SK-N-SH (cell line): ENCODE results near the gene EIF4E1B. TPM values are rescaled to one million over a fixed set of nuclear protein-coding genes. Genes with fewer than 3 reads are reported as not detected.

ENCODE experiments used
- CTCF ChIA-PET: fragments of 300-600, 350-600 bp; formaldehyde crosslinking; extraction: SDS; loops from one replicate; lab custom pipeline; 2021; lab: Yijun Ruan, JAX
- POLR2A ChIA-PET: fragments of 350-600 bp; sonication (Branson Sonifier 250); formaldehyde crosslinking; extraction: SDS; loops from one replicate; lab custom pipeline; 2020; ENCODE audit warnings: antibody characterized with exemption, inconsistent platforms; lab: Yijun Ruan, JAX
- DNase-seq: peaks from one replicate; pipeline ENCODE4 v3.0.0; 2012
- H2AFZ ChIP-seq: fragments of 200-600 bp; sonication (generic); 2 replicates; pipeline ENCODE4 v1.8.1; 2016; ENCODE audit warnings: antibody characterized with exemption, mild to moderate bottlenecking, low read depth
- H3F3A ChIP-seq: fragments of 200-600 bp; sonication (generic); replicated peaks from 2 replicates; pipeline ENCODE3; 2016; ENCODE audit warnings: antibody characterized with exemption, mild to moderate bottlenecking; ENCODE audit not compliant: insufficient read depth
- H3K27ac ChIP-seq, 2 experiments: fragments of 200-500 bp in 1 of 2; fragments of 200-600 bp in 1 of 2; sonication (Bioruptor generic) in 1 of 2; sonication (generic), shearing (Covaris generic) in 1 of 2; 2 replicates each; pipeline versions ENCODE4 v1.5.1 to v1.6.1; 2014 to 2016; ENCODE audit warnings: low read depth in 2 of 2, inconsistent platforms in 1 of 2, low read length in 1 of 2, mild to moderate bottlenecking in 1 of 2, mixed read lengths in 1 of 2
- H3K27me3 ChIP-seq: fragments of 200-600 bp; sonication (generic), shearing (Covaris generic); 2 replicates; pipeline ENCODE4 v1.6.1; 2016; ENCODE audit warnings: mixed run types; ENCODE audit not compliant: insufficient read depth
- H3K36me3 ChIP-seq, 2 experiments: fragments of 200-500 bp in 1 of 2; fragments of 200-600 bp in 1 of 2; sonication (Bioruptor generic) in 1 of 2; sonication (generic) in 1 of 2; replicated peaks in 1 of 2; 2 replicates each; pipeline versions ENCODE3 to v1.5.1; 2014 to 2016; ENCODE audit warnings: low read length in 1 of 2, mild to moderate bottlenecking in 1 of 2; ENCODE audit not compliant: insufficient read depth in 2 of 2, control insufficient read depth in 1 of 2
- H3K4me1 ChIP-seq, 2 experiments: fragments of 200-500 bp in 1 of 2; fragments of 200-600 bp in 1 of 2; sonication (Bioruptor generic) in 1 of 2; sonication (generic), shearing (Covaris generic) in 1 of 2; 2 replicates each; pipeline versions ENCODE4 v1.5.1 to v1.6.1; 2014 to 2016; ENCODE audit warnings: low read depth in 1 of 2, low read length in 1 of 2, mixed run types in 1 of 2; ENCODE audit not compliant: insufficient read depth in 2 of 2, control insufficient read depth in 1 of 2
- H3K4me2 ChIP-seq: fragments of 200-600 bp; sonication (generic), shearing (Covaris generic); 2 replicates; pipeline ENCODE4 v1.6.1; 2017; ENCODE audit warnings: mixed run types
- H3K4me3 ChIP-seq, 2 experiments: fragments of 200-500 bp in 1 of 2; fragments of 200-600 bp in 1 of 2; sonication (Bioruptor generic) in 1 of 2; sonication (generic), shearing (Covaris generic) in 1 of 2; 2 replicates each; pipeline versions ENCODE4 v1.5.1 to v1.8.1; 2014 to 2016; ENCODE audit warnings: low read depth in 2 of 2, inconsistent platforms in 1 of 2, low read length in 1 of 2, mild to moderate bottlenecking in 1 of 2, mixed read lengths in 1 of 2, moderate library complexity in 1 of 2
- H3K79me2 ChIP-seq: fragments of 200-600 bp; sonication (generic); 2 replicates; pipeline ENCODE4 v1.8.1; 2017; ENCODE audit warnings: mild to moderate bottlenecking; ENCODE audit not compliant: insufficient read depth
- H3K9ac ChIP-seq: fragments of 200-600 bp; sonication (generic); 2 replicates; pipeline ENCODE4 v1.6.1; 2017; ENCODE audit warnings: mixed run types
- H3K9me2 ChIP-seq: fragments of 200-600 bp; sonication (generic); 2 replicates; pipeline ENCODE4 v1.6.1; 2017; ENCODE audit warnings: mixed run types
- H3K9me3 ChIP-seq: fragments of 200-600 bp; sonication (generic); 2 replicates; pipeline ENCODE4 v1.6.1; 2017; ENCODE audit warnings: mixed run types, mild to moderate bottlenecking, moderate library complexity
- H4K20me1 ChIP-seq: fragments of 200-600 bp; sonication (generic); 2 replicates; pipeline ENCODE4 v1.6.1; 2017; ENCODE audit warnings: mild to moderate bottlenecking, mixed run types; ENCODE audit not compliant: insufficient read depth
- CHD2 ChIP-seq: fragments of 150-350 bp; IDR thresholded peaks from 2 replicates; pipeline ENCODE4 v1.6.1; 2018; ENCODE audit warnings: low read length; ENCODE audit not compliant: partially characterized antibody
- EP300 ChIP-seq, 2 experiments: IDR thresholded peaks; 2 replicates each; pipeline versions ENCODE4 v1.4.0 to v1.6.1; 2012; ENCODE audit warnings: borderline replicate concordance in 1 of 2, low read depth in 1 of 2, low read length in 1 of 2
- FOSL2 ChIP-seq: IDR thresholded peaks from 2 replicates; pipeline ENCODE4 v1.4.0; 2012; ENCODE audit warnings: low read depth, mild to moderate bottlenecking, moderate library complexity, borderline replicate concordance
- FOXM1 ChIP-seq: IDR thresholded peaks from 2 replicates; pipeline ENCODE4 v1.4.0; 2012; ENCODE audit warnings: low read depth, mild to moderate bottlenecking
- GABPA ChIP-seq: IDR thresholded peaks from 2 replicates; pipeline ENCODE4 v1.4.0; 2012; ENCODE audit warnings: low read depth, mild to moderate bottlenecking
- NFIC ChIP-seq: IDR thresholded peaks from 2 replicates; pipeline ENCODE4 v1.4.0; 2012; ENCODE audit warnings: borderline replicate concordance
- POLR2AphosphoS5 ChIP-seq: IDR thresholded peaks from 2 replicates; pipeline ENCODE4 v1.6.1; 2012; ENCODE audit warnings: low read depth, low read length
- RAD21 ChIP-seq: IDR thresholded peaks from 2 replicates; pipeline ENCODE4 v1.6.1; 2012; ENCODE audit warnings: mild to moderate bottlenecking, low read length
- RCOR1 ChIP-seq: fragments of 150-350 bp; IDR thresholded peaks from 2 replicates; pipeline ENCODE4 v1.6.1; 2017; ENCODE audit warnings: antibody characterized with exemption, low read length
- RXRA ChIP-seq: IDR thresholded peaks from 2 replicates; pipeline ENCODE4 v1.4.0; 2012; ENCODE audit warnings: low read depth, mild to moderate bottlenecking, borderline replicate concordance
- SMC3 ChIP-seq: IDR thresholded peaks from 2 replicates; pipeline ENCODE4 v1.6.1; 2012; ENCODE audit warnings: low read depth, low read length, improper control_type of control experiment
- TAF1 ChIP-seq: IDR thresholded peaks from 2 replicates; pipeline ENCODE4 v1.6.1; 2012; ENCODE audit warnings: low read depth, mild to moderate bottlenecking, low read length, moderate library complexity, borderline replicate concordance
- TEAD4 ChIP-seq: IDR thresholded peaks from 2 replicates; pipeline ENCODE4 v1.4.0; 2012; ENCODE audit warnings: mild to moderate bottlenecking, borderline replicate concordance; ENCODE audit not compliant: insufficient read depth
- YY1 ChIP-seq: IDR thresholded peaks from 2 replicates; pipeline ENCODE4 v1.4.0; 2012; ENCODE audit warnings: low read depth, mild to moderate bottlenecking
- WGBS: methylation state at CpG from one replicate; pipeline ENCODE4 v1.1.6; 2017; ENCODE audit warnings: low lambda C conversion rate; 5-methylcytosine and 5-hydroxymethylcytosine counted together
- polyA plus RNA-seq, 3 experiments: library from polyadenylated mRNA; depleted of rRNA; stranded (reverse); fragments of >200 nt; gene quantifications; 2 replicates each; pipeline ENCODE4 v1.2.3, GENCODE V29; 2012
- TF ChIP-seq, protein P1 (sequence below): IDR thresholded peaks from 2 replicates; pipeline ENCODE4 v1.4.0; 2012; ENCODE audit warnings: low read depth
- TF ChIP-seq, protein P2 (sequence below): IDR thresholded peaks from 2 replicates; pipeline ENCODE4 v1.6.1; 2012; ENCODE audit warnings: mild to moderate bottlenecking, low read depth, low read length, moderate library complexity

EIF4E1B gene
- polyA plus RNA-seq, 1 of the 3 experiments (the other 2 are of a cell fraction) = not detected

DNA sequence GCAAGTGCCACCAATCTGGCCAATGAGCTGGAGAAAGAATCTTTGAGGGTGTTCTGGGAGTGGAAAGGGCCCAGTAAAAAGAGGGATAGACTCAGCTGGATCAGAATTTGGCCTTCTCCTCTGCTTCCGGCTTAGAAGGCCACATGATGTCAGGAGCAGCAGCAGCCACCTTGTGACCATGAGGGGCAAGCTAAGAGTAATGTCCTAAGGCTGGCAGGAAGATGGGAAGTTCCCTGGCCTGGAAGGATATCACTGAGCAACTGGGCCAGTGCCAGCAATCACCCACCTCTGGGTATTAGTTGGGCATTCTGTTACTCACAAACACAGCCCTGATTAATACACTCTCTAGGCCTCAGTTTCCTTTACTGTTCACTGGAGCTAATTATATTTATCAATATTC is 61.0 kb downstream of the EIF4E1B start:
- Histone ChIP-seq H3K27ac (no peak overlapping the region), H4K20me1 (no peaks in the 10 kb centered on the region), H3K9me2 (no peaks in the 10 kb centered on the region), H3K4me1 (no peaks in the 10 kb centered on the region), H3K9ac (no peak overlapping the region), H3K9me3 (no peaks in the 10 kb centered on the region), H3F3A (no peaks in the 10 kb centered on the region), H3K36me3 (no peaks in the 10 kb centered on the region), H3K4me2 (no peak overlapping the region), H3K79me2 (no peaks in the 10 kb centered on the region), H3K27me3 (peaks cover 12% of the 10 kb centered on the region; the same call in 1 of the 2 replicates), H2AFZ (no peak overlapping the region), H3K4me3 (no peak overlapping the region)
- WGBS = 85% methylated on average over 1 of the region's 1 CpG
- ChIA-PET CTCF (interaction anchor here (0.9 to 2.7 kb wide), 5 partner anchors 9 to 267 kb away, joined by 3 to 13 read pairs (median 4); no protein-coding TSS in a partner anchor), POLR2A (no interaction called here)
- TF ChIP-seq RAD21 (no peak), TEAD4 (no peak), RCOR1 (no peak)
- TF ChIP-seq, protein P1, sequence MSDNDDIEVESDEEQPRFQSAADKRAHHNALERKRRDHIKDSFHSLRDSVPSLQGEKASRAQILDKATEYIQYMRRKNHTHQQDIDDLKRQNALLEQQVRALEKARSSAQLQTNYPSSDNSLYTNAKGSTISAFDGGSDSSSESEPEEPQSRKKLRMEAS = no peak
- DNase-seq = no peak

DNA sequence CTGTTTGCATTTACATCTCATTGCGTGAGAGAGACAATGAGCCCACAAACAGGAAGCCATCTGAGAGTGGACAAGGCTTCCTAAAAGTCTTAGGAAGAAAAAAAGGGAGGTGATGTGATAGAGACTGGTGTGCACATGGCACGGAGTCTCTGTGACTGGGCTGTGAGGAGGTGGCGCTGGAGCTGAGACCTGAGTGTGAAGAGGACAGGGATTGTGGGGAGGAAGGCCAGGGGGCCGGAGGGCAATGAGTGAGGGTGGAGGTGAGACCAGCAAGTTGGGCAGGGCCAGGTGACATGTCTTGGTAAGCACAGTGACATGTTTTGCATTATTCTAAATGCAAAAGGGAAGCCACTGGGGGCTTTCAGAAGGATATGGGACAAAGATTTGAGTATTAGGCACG is 61.9 kb downstream of the EIF4E1B start:
- H3K27ac ChIP-seq = no peak overlapping the region
- peaks cover 15% of the 10 kb centered on the region for H3K27me3 ChIP-seq
- CTCF ChIA-PET = interaction anchor here (1.2 to 4.7 kb wide), 3 partner anchors 20 to 31 kb away, joined by 3 to 25 read pairs (median 3); no protein-coding TSS in a partner anchor
- no peaks in the 10 kb centered on the region for H3K79me2 ChIP-seq
- no peak for DNase-seq
- H3K9me3 ChIP-seq = no peaks in the 10 kb centered on the region
- no peak overlapping the region for H3K4me3 ChIP-seq
- no peak overlapping the region for H3K4me2 ChIP-seq
- H3F3A ChIP-seq = no peaks in the 10 kb centered on the region
- H3K36me3 ChIP-seq = no peaks in the 10 kb centered on the region
- no peak for TF ChIP-seq FOXM1
- no peak overlapping the region for H3K9ac ChIP-seq
- WGBS = 71% methylated on average over 5 of the region's 5 CpGs
- no peak overlapping the region for H2AFZ ChIP-seq
- no peaks in the 10 kb centered on the region for H3K9me2 ChIP-seq
- POLR2A ChIA-PET = no interaction called here
- H4K20me1 ChIP-seq = no peaks in the 10 kb centered on the region
- no peaks in the 10 kb centered on the region for H3K4me1 ChIP-seq

DNA sequence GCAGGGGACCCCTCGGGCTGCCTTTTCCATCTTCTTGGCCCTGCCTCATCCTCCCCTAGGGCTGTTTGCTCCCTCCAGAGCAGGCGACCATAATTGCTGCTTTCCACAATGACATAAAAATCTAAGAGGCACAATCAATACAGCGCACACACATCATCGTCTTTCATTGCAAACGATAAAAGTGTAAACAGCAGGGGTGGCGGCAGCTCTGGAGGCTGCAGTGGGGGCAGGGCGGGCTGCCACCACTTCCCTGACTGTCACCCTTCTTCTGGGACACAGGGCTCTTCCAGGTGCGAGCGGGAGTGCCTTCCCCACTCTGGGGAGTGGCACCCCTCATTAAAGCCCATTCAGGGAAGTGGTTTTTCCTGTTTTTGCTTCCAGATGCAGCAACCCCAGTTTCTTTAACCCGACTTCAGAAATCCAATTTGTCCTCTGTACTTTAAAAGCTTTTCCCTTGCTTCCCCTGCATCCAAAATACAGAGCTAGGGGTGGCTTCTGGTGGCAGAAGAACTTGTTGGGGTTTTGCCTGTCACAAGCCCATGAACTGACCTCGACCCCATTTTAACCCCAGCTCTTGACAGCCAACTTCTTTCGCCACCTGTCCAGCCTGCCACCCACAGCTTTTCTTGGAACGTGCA is 62.5 kb downstream of the EIF4E1B start:
- ChIA-PET CTCF (interaction anchor here (0.6 to 4.7 kb wide), 10 partner anchors 15 to 266 kb away, joined by 3 to 25 read pairs (median 3); no protein-coding TSS in a partner anchor), POLR2A (interaction anchor here (0.7 kb wide), 1 partner anchor 443 kb away, joined by 3 read pairs; no protein-coding TSS in a partner anchor)
- WGBS = 53% methylated on average over 13 of the region's 13 CpGs
- TF ChIP-seq CHD2 = no peak
- no peak for TF ChIP-seq NFIC
- TF ChIP-seq RXRA = no peak
- no peak for TF ChIP-seq TEAD4
- TF ChIP-seq, protein P2, sequence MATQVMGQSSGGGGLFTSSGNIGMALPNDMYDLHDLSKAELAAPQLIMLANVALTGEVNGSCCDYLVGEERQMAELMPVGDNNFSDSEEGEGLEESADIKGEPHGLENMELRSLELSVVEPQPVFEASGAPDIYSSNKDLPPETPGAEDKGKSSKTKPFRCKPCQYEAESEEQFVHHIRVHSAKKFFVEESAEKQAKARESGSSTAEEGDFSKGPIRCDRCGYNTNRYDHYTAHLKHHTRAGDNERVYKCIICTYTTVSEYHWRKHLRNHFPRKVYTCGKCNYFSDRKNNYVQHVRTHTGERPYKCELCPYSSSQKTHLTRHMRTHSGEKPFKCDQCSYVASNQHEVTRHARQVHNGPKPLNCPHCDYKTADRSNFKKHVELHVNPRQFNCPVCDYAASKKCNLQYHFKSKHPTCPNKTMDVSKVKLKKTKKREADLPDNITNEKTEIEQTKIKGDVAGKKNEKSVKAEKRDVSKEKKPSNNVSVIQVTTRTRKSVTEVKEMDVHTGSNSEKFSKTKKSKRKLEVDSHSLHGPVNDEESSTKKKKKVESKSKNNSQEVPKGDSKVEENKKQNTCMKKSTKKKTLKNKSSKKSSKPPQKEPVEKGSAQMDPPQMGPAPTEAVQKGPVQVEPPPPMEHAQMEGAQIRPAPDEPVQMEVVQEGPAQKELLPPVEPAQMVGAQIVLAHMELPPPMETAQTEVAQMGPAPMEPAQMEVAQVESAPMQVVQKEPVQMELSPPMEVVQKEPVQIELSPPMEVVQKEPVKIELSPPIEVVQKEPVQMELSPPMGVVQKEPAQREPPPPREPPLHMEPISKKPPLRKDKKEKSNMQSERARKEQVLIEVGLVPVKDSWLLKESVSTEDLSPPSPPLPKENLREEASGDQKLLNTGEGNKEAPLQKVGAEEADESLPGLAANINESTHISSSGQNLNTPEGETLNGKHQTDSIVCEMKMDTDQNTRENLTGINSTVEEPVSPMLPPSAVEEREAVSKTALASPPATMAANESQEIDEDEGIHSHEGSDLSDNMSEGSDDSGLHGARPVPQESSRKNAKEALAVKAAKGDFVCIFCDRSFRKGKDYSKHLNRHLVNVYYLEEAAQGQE = no peak
- no peak for TF ChIP-seq SMC3
- no peak for TF ChIP-seq GABPA
- no peak for TF ChIP-seq EP300 (IDR thresholded peaks at IDR 0.05; ENCODE audit: borderline replicate concordance in 1 of 2, low read depth in 1 of 2, low read length in 1 of 2)
- TF ChIP-seq FOSL2 = no peak
- TF ChIP-seq YY1 = no peak
- no peak for TF ChIP-seq POLR2AphosphoS5
- no peak for TF ChIP-seq TAF1
- TF ChIP-seq, protein P1 = no peak

More for the DNA sequence above, 62.5 kb downstream of the EIF4E1B start:
- Histone ChIP-seq H3K36me3 (no peaks in the 10 kb centered on the region), H2AFZ (no peak overlapping the region), H3K9ac (no peak overlapping the region), H3K4me2 (no peak overlapping the region), H3K27ac (no peak overlapping the region), H3K4me1 (no peaks in the 10 kb centered on the region), H3K9me3 (no peaks in the 10 kb centered on the region), H4K20me1 (no peaks in the 10 kb centered on the region), H3K4me3 (no peak overlapping the region), H3K9me2 (no peaks in the 10 kb centered on the region), H3F3A (no peaks in the 10 kb centered on the region), H3K27me3 (peaks cover 17% of the 10 kb centered on the region), H3K79me2 (no peaks in the 10 kb centered on the region)
- DNase-seq = no peak
